ENCODE data around the gene SCFD2.
A peak's percentile ranks its signal among the peaks of the same experiment; 100 is the strongest.

Gene SCFD2

GRCh38 chr4:53128231-53128630, 237.6 kb downstream of the SCFD2 start:
- TF ChIP-seq CTCF (IDR thresholded peaks at IDR 0.05): no peak
- Mint-ChIP-seq H3K36me3 (ENCODE audit: low read depth) (peaks cover 4% of the 10 kb centered on the region), H3K9me3 (no peaks in the 10 kb centered on the region), H3K4me1 (peaks cover 55% of the 10 kb centered on the region), H3K27ac (peak overlapping the region; percentile 73), H3K4me3 (no peak overlapping the region), H3K27me3 (ENCODE audit: low read depth, poor library complexity) (no peaks in the 10 kb centered on the region)
- DNase-seq: no peak

GRCh38 chr4:53127365-53127764, 238.5 kb downstream of the SCFD2 start:
- Mint-ChIP-seq H3K36me3 (ENCODE audit: low read depth) (peaks cover 4% of the 10 kb centered on the region), H3K9me3 (no peaks in the 10 kb centered on the region), H3K4me1 (peaks cover 64% of the 10 kb centered on the region), H3K27ac (peak overlapping the region; percentile 97), H3K4me3 (peak overlapping the region; percentile 43), H3K27me3 (ENCODE audit: low read depth, poor library complexity) (no peaks in the 10 kb centered on the region)
- no peak for TF ChIP-seq CTCF (IDR thresholded peaks at IDR 0.05)
- DNase-seq: no peak

- Mint-ChIP-seq H3K4me3 (no peak overlapping the region), H3K36me3 (ENCODE audit: low read depth) (peaks cover 4% of the 10 kb centered on the region), H3K4me1 (peaks cover 76% of the 10 kb centered on the region), H3K27me3 (ENCODE audit: low read depth, poor library complexity) (no peaks in the 10 kb centered on the region), H3K9me3 (no peaks in the 10 kb centered on the region), H3K27ac (peak overlapping the region; percentile 31)
- no peak for TF ChIP-seq CTCF (IDR thresholded peaks at IDR 0.05)
- no peak for DNase-seq
Observed at GRCh38 chr4:53126099-53126498, 239.8 kb downstream of the SCFD2 start.

- no peak for TF ChIP-seq CTCF (IDR thresholded peaks at IDR 0.05)
- H3K27ac Mint-ChIP-seq: no peak overlapping the region
- H3K9me3 Mint-ChIP-seq: no peaks in the 10 kb centered on the region
- H3K27me3 Mint-ChIP-seq (ENCODE audit: low read depth, poor library complexity): no peaks in the 10 kb centered on the region
- peaks cover 79% of the 10 kb centered on the region for H3K4me1 Mint-ChIP-seq
- peaks cover 4% of the 10 kb centered on the region for H3K36me3 Mint-ChIP-seq (ENCODE audit: low read depth)
- H3K4me3 Mint-ChIP-seq: no peak overlapping the region
- no peak for DNase-seq
Observed at GRCh38 chr4:53123819-53124218, 242.0 kb downstream of the SCFD2 start.

- Mint-ChIP-seq H3K4me1 (peaks cover 78% of the 10 kb centered on the region), H3K4me3 (no peak overlapping the region), H3K27me3 (ENCODE audit: low read depth, poor library complexity) (no peaks in the 10 kb centered on the region), H3K36me3 (ENCODE audit: low read depth) (peaks cover 4% of the 10 kb centered on the region), H3K27ac (no peak overlapping the region), H3K9me3 (no peaks in the 10 kb centered on the region)
- no peak for TF ChIP-seq CTCF (IDR thresholded peaks at IDR 0.05)
- no peak for DNase-seq
Observed at GRCh38 chr4:53123171-53123570, 242.7 kb downstream of the SCFD2 start.

GRCh38 chr4:53122280-53123116, 243.4 kb downstream of the SCFD2 start:
- Mint-ChIP-seq H3K27me3 (ENCODE audit: low read depth, poor library complexity) (no peaks in the 10 kb centered on the region), H3K4me1 (peaks cover 72% of the 10 kb centered on the region), H3K36me3 (ENCODE audit: low read depth) (peaks cover 4% of the 10 kb centered on the region), H3K4me3 (no peak overlapping the region), H3K9me3 (no peaks in the 10 kb centered on the region), H3K27ac (peak overlapping the region; percentile 93)
- DNase-seq: no peak
- no peak for TF ChIP-seq CTCF (IDR thresholded peaks at IDR 0.05)

Measured in nephron progenitor cell (in vitro differentiated cells).